ENCODE results near the gene STIM1. TPM values are rescaled to one million over a fixed set of nuclear protein-coding genes. Genes with fewer than 3 reads are reported as not detected.

The STIM1 gene
- total RNA-seq, 1 experiment from 2014 or later, result 18.0 TPM

GRCh38 chr11:3867209-3868091 lies 12.0 kb downstream of the STIM1 start:
- ChIA-PET CTCF (interaction anchor here (1.1 to 7.0 kb wide), 4 partner anchors 10 to 92 kb away, joined by 3 to 40 read pairs (median 7); partner anchors contain the start of gene STIM1), POLR2A (interaction anchor here (0.5 kb wide), 1 partner anchor 21 kb away, joined by 8 read pairs; no protein-coding TSS in a partner anchor)
- Mint-ChIP-seq H3K4me3 (no peak overlapping the region), H3K9me3 (no peaks in the 10 kb centered on the region), H3K4me1 (peaks cover 8% of the 10 kb centered on the region), H3K27ac (no peak overlapping the region), H3K36me3 (no peaks in the 10 kb centered on the region), H3K27me3 (ENCODE audit: low read depth) (peaks cover 3% of the 10 kb centered on the region; the same call in 1 of the 2 replicates)
- TF ChIP-seq TEAD4 (CRISPR knock-in tag; IDR thresholded peaks at IDR 0.05) (no peak), USF2 (CRISPR knock-in tag; IDR thresholded peaks at IDR 0.05) (no peak), AR (CRISPR knock-in tag; IDR thresholded peaks at IDR 0.05) (no peak), NR1H2 (CRISPR knock-in tag; IDR thresholded peaks at IDR 0.05) (no peak), ZNF219 (CRISPR knock-in tag; IDR thresholded peaks at IDR 0.05; ENCODE audit: borderline replicate concordance) (no peak), ZBTB21 (CRISPR knock-in tag; IDR thresholded peaks at IDR 0.05; ENCODE audit: borderline replicate concordance) (no peak), ZNF232 (CRISPR knock-in tag; IDR thresholded peaks at IDR 0.05) (no peak), TCF7 (CRISPR knock-in tag; IDR thresholded peaks at IDR 0.05; ENCODE audit: low read depth) (no peak), ZNF396 (CRISPR knock-in tag; IDR thresholded peaks at IDR 0.05; ENCODE audit: borderline replicate concordance) (no peak), E2F5 (CRISPR knock-in tag; IDR thresholded peaks at IDR 0.05) (no peak), ZNF512 (CRISPR knock-in tag; IDR thresholded peaks at IDR 0.05; ENCODE audit: borderline replicate concordance) (no peak), TP53 (CRISPR knock-in tag; IDR thresholded peaks at IDR 0.05) (no peak), MXD4 (CRISPR knock-in tag; IDR thresholded peaks at IDR 0.05; ENCODE audit: borderline replicate concordance) (no peak), ZNF423 (CRISPR knock-in tag; IDR thresholded peaks at IDR 0.05) (no peak)
- DNase-seq (ENCODE audit: low spot score), result no peak
- no peak for ATAC-seq

GRCh38 chr11:3873712-3874349 lies 18.4 kb downstream of the STIM1 start:
- H3K36me3 Mint-ChIP-seq, result no peaks in the 10 kb centered on the region

More at GRCh38 chr11:3873712-3874349, 18.4 kb downstream of the STIM1 start:
- H3K27ac Mint-ChIP-seq, result no peak overlapping the region
- H3K27me3 Mint-ChIP-seq (ENCODE audit: low read depth), result no peaks in the 10 kb centered on the region
- TF ChIP-seq FOXP4 (CRISPR knock-in tag; IDR thresholded peaks at IDR 0.05), result no peak
- H3K4me1 Mint-ChIP-seq, result peaks cover 16% of the 10 kb centered on the region
- H3K9me3 Mint-ChIP-seq, result no peaks in the 10 kb centered on the region
- no peak overlapping the region for H3K4me3 Mint-ChIP-seq
- CTCF ChIA-PET, result interaction anchor here (1.0 to 5.1 kb wide), 4 partner anchors 19 to 48 kb away, joined by 3 to 38 read pairs (median 4); partner anchors contain the start of gene STIM1
- DNase-seq (ENCODE audit: low spot score) (no peak), ATAC-seq (no peak)
- POLR2A ChIA-PET, result no interaction called here

All from WTC11 (cell line).